Lower leg skin (tissue), 3 donors: ENCODE data around the gene PTER.

Experiments
- CTCF ChIP-seq, 3 donors: fragments of 450-650 bp; IDR thresholded peaks; one replicate each; pipeline ENCODE4 v1.5.1; 2016; ENCODE audit warnings: antibody characterized with exemption in 3 of 3, mild to moderate bottlenecking in 3 of 3, moderate library complexity in 2 of 3
- POLR2A ChIP-seq, 2 donors: fragments of 450-650 bp; IDR thresholded peaks; one replicate each; pipeline ENCODE4 v1.6.1; 2016 to 2017; ENCODE audit warnings: antibody characterized with exemption in 2 of 2, mild to moderate bottlenecking in 1 of 2, moderate library complexity in 1 of 2

- TF ChIP-seq CTCF (IDR thresholded peaks at IDR 0.05) (no peak), POLR2A (IDR thresholded peaks at IDR 0.05) (no peak)
Measured at GRCh38 chr10:16519250-16519907, 82.6 kb downstream of the PTER start.
